GM12864 (cell line): ENCODE results near the gene MICAL3.

Experiments
- DNase-seq: peaks from one replicate; pipeline ENCODE4 v3.0.0-alpha.2; 2011; ENCODE audit warnings: low read depth
- H3K4me3 ChIP-seq: 2 replicates; pipeline ENCODE4 v1.5.1; 2011; ENCODE audit warnings: mild to moderate bottlenecking, low read depth, low read length, control low read depth
- CTCF ChIP-seq: IDR thresholded peaks from 2 replicates; pipeline ENCODE4 v1.5.1; 2011; ENCODE audit warnings: low read depth, mild to moderate bottlenecking, moderate library complexity, low read length, control low read depth, inconsistent platforms; ENCODE audit errors: missing control alignments

The MICAL3 gene

DNA sequence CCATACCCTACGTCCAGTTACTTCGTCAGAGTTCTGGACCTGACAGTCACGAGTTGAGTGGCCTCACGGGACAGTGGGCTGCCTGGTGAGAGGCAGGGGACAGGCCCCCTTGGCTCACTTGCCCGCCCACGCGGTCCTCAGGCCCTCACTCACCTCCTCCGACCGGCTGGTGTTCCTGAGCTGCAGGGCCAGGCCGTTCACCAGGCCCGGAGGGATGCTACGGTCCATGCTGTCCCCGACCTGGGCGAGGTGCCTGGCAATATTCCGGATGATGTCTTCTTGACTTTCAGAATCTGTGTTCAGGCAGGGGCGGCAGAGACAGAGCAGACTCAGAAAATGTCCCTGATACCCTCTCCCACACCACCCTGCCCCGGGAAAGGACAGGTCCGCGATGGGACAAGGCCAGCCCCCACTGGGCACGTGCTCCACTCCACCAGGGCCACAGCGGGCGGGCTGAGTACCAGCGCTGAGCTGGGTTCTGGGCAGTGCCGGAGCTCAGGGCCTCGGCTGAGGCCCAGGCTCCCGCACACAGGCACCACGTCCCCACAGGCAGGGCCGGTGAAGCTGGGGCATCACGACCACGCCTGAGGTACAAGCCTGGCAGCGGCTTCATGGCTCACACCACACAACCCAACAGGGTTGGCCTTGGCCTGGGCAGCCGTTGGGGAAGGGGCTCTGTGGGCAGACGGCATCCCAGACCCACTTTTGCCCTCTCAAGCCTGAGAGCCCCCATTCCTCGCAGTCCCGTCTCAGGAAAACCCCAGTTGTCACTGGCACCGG lies 285.0 kb downstream of the MICAL3 start:
- no peak for TF ChIP-seq CTCF
- DNase-seq, result no peak
- no peak overlapping the region for H3K4me3 ChIP-seq

GRCh38 chr22:17738386-17739128 lies 285.8 kb downstream of the MICAL3 start:
- no peak for TF ChIP-seq CTCF
- H3K4me3 ChIP-seq, result no peak overlapping the region

More at GRCh38 chr22:17738386-17739128, 285.8 kb downstream of the MICAL3 start:
- DNase-seq, result no peak
